Measurements from ENCODE around the gene SYTL3.
"Not testable (repeated sequence)": the region's sequence is repeated elsewhere in the genome, so short reads cannot be mapped to it uniquely, and the experiment has no call there.

The SYTL3 gene, protein sequence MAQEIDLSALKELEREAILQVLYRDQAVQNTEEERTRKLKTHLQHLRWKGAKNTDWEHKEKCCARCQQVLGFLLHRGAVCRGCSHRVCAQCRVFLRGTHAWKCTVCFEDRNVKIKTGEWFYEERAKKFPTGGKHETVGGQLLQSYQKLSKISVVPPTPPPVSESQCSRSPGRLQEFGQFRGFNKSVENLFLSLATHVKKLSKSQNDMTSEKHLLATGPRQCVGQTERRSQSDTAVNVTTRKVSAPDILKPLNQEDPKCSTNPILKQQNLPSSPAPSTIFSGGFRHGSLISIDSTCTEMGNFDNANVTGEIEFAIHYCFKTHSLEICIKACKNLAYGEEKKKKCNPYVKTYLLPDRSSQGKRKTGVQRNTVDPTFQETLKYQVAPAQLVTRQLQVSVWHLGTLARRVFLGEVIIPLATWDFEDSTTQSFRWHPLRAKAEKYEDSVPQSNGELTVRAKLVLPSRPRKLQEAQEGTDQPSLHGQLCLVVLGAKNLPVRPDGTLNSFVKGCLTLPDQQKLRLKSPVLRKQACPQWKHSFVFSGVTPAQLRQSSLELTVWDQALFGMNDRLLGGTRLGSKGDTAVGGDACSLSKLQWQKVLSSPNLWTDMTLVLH

DNA sequence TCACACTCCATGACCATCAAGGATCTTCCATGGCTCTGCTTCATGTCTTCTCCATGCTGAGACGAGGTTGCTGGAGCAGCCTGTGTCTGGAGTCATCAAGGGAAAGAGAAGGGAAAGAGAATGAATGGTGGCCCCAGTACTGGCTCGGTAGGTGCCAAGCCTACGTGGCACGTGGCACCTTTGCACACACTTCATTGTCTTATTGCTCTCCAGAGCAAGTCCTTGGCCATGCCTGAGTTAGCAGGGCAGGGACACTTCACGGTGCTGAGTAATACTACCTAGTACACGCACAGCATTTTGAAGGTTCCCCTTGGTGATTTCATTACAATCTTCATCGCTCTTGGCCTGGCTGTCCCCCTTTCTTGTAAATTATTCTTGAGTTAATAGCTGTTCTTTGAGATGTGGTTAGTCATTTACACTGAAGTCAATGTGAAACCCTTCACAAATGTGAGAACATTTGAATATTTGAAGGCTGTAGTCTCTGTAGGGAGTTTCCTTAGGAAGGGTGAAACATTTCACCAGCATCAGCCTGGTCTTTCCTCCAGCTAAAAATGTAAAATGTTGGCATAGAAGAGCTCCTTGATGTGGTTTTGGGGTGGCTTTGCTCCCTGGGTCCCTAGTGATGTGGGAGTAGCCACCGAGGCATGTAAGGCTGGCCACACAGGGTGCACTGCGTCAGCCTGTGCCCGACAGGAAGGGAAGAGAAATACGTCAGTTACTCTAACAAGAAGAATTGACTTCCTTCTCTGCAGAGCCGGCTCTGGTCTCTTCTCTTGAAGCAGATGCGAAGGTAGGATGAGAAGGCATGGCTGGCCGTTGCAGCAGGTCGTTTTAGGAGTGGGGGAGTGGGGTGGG lies at the start of gene SYTL3:
Gene SYTL3, plus strand, starts transcription at position 766 of the 855 bp plus-strand sequence. CDS start 13,215 bp downstream, outside the sequence.
- DNase-seq: peak; percentile 67 to 75

DNA sequence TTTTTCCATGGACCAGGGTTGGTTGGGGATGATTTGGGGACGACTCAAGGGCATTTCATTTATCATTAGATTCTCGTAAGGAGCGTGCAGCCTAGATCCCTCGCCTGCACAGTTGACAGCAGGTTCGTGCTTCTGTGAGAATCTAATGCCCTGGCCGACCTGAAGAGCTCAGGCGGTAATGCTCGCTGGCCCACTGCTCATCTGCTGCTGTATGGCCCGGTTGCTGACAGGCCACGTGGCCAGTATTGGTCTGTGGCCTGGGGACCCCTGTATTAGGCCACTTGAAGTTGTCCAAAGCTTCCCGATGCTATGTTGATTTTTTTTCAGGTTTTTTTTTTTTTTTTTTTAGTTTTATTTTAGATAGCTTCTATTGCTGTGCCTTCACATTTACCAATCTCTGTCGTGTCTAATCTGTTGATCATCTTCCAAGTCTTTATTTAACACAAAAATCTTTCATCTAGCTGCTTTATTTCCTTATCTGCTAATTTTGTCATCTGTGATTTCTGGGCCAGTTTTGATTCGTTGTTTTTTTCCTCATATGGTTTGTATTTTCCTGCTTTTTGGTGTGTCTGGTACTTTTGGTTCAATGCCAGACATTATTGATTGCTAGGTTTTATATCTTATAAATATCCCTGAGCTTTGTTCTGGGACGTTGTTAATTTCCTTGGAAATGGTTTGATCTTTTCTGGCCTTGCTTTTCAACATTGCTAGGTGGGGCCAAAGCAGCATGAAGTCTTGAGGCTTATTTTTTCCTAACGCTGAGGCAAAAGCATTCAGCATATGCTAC lies 46.4 kb upstream of the SYTL3 start:
- DNase-seq: no peak

DNA sequence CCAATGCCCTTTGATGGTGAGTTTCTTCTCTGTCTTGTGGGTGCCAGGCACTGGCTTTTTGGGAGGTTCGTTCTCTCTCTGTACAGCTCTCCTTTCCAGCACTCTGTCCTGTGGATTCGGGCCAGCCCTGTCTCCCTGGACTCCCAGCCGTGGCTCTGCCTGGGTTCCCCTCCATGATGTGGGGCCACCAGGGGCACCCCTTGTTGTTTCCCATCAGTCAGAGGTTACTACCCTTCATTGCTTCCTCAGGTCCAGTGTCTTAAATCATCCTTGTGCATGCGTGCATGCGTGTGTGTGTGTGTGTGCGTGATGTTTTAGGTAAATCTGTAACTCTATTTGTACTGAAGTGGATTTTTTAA lies 45.8 kb upstream of the SYTL3 start:
- no peak for DNase-seq

DNA sequence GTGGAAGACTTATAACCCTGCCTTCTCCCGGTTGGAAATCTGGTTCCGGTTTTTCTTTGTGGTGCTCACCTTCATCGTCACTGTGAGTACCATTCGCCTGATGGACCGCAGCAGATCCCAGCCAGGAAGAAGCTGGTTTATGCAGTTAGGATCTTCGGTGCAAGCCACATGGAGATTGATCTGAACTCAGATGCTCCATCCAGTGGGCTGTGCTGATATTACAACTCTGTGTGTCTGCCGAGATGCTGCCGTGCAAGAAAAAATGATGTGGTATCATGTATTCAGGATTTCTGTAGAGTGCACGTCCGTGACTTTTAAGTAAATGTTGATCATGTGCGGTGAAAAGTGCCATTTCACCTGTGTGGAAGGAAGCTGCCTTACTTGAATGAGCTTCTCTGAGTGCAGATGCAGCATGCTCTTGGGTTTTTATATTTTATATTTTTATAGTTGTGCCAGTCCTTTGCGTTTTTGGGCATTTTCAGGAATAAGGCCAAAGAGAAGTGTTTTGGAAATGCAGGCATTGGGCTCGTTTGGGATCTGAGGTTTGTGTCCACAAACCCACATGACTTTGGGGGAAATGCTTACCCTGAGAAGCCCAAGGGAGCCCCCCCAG lies 44.5 kb upstream of the SYTL3 start:
- DNase-seq: peak; percentile 36 to 48

DNA sequence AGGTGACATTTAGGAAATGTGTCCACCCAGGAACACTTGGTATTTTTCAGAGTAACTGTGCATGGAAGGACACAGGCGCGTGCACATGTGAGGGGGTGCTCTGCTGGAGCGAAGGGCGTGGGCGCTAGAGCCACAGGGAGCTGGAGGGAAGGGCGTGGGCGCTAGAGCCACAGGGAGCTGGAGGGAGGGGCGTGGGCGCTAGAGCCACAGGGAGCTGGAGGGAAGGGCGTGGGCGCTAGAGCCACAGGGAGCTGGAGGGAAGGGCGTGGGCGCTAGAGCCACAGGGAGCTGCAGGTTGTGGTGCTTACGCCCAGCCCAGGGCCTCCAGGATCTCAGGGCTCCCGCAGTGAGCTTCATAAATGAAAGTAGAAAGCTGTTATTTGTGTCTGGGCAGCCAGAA lies 43.8 kb upstream of the SYTL3 start:
- DNase-seq: not testable (repeated sequence)

DNA sequence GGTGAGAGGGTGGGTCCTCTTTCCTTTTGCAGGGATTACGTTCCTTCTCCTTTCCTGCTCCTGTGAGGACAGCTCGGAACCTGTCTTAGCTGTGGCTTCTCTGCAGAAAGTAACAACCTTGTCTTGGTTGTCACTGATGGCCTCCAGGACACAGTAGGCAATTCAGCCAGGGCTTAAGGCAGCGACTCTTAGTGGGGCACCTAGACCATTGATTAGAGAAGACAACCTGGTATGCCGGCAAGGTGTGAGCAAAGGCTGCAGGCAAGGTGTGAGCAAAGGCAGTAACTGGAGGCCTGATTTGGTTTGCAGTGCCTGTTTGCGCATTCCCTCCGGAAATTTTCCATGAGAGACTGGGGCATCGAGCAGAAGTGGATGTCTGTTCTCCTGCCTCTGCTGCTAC lies 42.9 kb upstream of the SYTL3 start:
- no peak for DNase-seq

DNA sequence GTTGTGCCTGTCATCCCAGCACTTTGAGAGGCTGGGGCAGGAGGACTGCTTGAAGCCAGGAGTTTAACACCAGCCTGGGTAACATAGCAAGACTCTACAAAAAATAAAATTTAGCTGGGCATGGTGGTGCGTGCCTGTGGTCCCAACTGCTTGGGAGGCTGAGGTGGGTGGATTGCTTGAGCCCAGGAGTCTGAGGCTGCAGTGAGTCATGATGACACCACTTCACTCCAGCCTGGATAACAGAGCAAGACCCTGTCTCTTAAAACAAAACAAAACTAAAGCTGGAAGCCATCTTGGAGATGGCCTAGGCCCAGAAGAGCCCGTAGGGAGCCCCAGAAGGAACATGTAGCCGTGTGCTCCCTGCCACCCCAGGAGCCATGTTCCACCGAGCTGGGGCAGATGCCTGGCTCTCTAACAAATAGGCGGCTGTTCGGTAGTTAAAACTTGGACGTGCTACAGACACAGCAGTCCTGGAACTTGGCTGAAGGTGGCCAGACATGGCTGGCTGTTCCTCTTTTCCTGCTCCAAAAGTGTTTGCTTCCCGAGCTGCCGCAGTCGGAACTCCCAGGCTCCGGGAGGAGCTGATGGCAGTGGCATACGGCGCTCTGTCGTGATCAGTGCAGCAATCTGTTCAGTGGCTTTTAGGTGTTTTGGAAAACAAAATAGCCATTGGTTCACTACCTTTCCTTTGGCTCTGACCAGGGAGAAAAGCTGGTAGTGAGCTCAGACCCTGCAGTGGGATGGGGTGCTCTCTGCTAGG lies 42.3 kb upstream of the SYTL3 start:
- DNase-seq: no peak

DNA sequence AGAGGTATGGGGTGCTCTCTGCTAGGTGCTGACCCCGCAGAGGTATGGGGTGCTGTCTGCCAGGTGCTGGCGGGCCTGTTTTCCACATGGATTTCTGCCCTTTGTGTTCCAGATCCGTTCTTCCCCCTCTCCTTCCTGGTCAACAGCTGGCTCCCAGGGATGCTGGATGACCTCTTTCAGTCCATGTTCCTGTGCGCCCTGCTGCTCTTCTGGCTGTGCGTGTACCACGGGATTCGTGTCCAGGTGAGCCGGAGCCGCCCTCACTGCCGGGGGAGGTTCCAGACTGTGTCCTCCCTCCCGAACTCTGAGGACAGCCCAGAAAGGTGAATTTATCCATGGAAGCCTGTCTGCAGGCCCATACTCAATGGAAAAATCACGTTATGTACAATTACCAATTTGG lies 41.6 kb upstream of the SYTL3 start:
- DNase-seq: no peak

DNA sequence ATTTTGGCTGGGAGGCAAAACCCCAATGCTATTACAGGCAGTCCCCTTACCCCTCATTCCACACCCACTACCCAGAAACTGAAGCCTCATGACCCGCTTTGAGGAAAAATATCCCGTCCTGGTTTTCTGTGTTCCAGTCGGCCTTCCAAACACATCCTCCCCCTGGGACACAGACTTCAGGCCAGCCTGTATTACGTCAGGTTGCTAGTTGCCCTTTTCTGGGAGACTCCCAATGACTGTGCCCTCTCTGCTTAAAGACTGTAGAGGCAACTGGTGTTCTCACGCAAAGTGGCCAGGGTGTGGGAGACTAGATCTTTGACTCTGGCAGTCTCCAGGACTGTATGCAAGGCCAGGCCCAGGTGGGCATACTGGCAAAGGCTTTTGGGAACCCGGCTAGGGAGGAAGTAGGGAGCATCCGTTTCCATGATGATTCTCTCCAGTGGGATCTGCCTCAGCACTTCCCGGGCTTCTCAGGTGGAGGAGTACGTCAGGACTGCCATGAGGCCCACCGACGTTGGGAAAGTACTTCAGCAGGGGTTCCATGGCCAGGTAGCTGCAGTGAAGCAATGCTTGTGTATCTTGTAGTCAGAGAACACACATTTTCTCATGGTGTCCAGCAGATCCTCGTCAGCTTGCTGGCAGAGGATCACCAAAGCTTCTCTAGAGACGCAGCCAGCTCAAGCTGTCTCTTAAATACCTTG lies 40.2 kb upstream of the SYTL3 start:
- DNase-seq: no peak

DNA sequence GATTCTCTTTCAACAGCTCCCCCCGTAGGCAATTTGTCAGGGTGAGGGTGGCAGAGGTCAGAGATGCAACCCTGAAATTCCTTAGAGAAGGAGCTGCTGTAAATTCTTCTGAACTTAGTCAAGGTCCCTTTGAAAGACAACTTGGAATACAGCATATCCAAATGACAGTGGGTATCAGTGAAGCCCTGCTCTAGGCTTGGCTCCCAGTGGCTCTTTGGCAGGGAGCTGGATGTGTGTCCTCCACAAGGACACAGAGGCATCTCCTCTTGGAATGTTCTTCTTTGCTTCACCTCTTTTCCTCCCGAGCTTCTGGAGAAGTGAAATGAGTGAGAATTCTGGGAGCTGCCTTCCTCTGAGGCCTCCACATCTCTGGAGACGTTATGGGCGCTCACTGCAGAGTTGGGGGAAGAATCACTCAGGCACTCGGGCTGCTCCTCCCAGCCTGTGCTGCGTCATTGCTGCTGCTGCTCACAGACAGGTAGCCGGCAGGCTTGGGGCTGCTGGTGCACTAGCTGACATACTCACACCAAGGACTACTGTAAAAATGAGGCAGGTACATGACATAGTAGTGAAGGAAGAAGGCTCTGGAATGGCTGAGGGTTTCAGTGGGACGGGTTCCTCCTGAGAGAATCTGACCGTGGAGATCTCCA lies 39.4 kb upstream of the SYTL3 start:
- no peak for DNase-seq

DNA sequence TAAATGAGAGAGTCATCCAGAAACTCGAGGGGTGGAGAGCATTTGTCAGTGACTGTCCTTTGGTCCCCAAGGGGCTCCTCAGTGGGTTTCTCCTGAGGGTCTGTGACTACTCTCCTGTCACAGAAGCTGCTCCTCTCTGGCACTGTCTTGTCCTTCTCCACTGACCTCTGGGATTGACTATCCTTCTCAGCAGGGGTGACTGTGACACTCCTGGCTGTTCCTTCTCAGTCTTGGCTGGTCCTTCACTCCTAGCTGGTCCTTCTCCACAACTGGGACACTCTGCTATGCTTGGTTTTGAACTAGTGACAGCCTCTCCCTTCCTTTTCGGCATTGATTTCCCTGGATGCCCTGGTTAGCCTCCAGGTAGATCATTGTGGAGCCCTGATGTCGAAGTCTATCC lies 38.8 kb upstream of the SYTL3 start:
- no peak for DNase-seq

DNA sequence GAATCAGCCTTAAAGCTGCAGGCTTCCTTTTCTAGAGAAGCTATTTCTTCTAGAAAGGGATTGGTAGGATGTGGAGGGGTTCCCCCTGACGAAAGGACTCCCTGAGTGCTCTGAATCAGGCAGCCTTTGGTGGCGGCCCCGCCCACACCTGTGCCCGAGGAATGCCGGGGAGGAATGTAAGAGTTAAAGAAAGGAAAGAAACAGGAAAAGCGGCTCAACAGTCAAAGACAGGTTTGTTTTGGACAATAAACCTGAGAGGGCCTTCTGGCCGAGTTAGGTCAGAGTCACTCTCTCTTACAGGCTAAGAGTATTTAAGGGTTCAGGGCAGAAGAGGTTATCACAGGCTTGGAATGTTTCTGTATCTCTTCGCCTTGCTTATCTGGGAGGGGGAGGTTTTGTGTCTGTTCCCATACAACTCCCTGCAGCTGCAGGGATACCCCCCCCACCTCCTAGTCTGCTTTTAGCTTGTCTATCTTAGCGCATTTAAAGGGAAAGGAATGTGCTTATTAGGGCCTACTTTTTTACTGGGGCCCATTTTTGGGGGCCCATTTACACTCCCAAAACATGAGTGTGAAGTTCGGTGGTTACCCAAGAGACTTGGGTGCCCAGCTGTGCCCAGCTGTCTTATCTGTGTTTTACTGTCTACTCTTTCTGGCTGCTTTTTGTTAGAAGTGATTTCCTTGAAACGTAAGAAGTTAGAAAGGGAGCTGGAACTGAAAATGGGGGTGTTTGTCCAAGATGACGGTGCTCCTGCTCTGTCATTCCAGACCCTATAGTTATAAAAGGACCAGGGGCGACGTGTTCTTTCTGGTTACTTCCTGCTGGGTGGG lies 38.1 kb upstream of the SYTL3 start:
- DNase-seq: no peak

DNA sequence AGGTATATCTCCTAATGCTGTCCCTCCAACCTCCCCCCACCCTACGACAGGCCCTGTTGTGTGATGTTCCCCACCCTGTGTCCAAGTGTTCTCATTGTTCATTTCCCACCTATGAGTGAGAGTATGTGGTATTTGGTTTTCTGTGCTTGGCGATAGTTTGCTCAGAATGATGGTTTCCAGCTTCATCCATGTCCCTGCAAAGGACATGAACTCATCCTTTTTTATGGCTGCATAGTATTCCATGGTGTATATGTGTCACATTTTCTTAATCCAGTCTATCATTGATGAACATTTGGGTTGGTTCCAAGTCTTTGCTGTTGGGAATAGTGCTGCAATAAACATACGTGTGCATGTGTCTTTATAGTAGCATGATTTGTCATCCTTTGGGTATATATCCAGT lies 35.2 kb upstream of the SYTL3 start:
- not testable (repeated sequence) for DNase-seq

DNA sequence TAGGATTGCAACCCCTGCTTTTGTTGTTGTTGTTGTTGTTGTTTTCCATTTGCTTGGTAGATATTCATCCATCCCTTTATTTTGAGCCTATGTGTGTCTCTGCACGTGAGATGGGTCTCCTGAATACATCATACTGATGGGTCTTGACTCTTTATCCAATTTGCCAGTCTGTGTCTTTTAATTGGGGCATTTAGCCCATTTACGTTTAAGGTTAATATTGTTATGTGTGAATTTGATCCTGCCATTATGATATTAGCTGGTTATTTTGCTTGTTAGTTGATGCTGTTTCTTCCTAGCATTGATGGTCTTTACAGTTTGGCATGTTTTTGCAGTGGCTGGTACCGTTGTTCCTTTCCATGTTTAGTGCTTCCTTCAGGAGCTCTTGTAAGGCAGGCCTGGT lies 31.6 kb upstream of the SYTL3 start:
- not testable (repeated sequence) for DNase-seq

DNA sequence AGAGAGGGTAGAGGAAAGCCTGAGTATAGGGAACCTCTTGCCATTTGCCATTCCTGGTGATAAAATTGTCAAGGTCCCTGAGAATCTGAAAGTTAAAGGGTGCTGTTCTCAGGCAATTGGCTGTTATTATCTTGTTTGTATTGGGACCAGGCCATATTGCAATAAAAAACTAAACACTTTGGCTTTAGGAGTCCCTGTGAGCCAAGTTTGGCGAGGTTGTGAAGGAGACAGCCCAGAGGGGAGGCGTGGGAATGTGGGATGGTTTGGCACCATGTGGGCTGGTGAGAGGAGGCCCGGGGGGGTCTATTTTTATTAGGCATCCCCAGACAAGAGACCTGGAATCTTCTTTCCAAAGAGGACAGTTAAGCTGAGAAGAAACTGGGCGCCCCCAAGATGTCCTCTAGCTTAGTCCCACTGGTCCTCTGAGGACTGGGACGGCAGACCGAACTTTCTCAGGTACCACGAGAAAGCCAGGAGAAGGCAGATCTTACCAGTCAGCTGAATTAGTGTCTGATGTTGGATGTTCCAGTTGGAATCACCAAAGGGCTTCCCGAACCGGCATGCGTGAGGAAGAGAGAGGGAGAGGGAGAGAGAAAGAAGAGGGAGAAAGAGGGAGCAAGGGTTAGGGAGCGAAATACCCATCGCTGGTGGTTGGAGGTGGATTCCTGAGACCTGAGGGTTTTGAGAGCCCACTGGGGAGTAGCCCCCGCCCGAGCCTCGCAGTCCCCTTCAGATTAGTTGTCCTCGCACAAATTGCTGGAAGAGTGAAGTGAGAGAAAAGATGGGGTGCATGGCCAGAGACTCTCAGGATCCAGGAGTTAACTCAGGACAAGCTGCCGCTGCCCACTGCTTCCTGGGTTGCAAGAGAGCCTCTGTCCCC lies 29.7 kb upstream of the SYTL3 start:
- DNase-seq: no peak

DNA sequence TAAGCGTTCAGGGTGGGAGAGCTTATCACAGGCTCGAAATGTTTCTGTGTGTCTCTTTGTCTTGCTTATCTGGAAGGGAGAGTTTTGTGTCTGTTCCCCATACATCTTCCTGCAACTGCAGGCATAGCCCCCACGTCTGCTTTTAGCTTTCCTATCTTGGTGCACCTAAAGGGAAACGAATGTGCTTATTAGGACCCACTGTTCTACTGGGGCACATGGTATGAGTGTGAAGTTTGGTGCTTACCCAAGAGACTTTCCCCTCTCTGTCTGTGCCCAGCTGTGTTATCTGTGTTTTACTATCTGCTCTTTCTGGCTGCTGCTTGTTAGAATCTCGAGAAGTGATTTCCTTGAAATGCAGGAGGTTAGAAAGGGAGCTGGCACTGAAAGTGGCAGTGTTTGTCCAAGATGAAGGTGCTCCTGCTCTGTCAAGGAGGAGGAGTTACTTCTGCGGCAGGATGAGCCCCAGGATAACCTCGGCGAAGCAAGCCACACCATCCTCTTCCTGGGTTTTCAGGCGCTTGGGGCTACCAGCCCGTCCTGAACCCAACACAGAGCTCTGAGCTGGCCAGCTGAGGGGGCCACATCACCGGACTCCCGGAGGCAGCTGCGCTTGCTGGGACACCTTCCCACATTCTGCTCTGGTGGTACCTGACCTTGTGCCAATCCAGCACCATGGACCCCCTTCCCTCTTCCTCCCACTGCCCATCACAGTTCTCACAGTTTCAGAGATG lies 28.7 kb upstream of the SYTL3 start:
- DNase-seq: no peak

DNA sequence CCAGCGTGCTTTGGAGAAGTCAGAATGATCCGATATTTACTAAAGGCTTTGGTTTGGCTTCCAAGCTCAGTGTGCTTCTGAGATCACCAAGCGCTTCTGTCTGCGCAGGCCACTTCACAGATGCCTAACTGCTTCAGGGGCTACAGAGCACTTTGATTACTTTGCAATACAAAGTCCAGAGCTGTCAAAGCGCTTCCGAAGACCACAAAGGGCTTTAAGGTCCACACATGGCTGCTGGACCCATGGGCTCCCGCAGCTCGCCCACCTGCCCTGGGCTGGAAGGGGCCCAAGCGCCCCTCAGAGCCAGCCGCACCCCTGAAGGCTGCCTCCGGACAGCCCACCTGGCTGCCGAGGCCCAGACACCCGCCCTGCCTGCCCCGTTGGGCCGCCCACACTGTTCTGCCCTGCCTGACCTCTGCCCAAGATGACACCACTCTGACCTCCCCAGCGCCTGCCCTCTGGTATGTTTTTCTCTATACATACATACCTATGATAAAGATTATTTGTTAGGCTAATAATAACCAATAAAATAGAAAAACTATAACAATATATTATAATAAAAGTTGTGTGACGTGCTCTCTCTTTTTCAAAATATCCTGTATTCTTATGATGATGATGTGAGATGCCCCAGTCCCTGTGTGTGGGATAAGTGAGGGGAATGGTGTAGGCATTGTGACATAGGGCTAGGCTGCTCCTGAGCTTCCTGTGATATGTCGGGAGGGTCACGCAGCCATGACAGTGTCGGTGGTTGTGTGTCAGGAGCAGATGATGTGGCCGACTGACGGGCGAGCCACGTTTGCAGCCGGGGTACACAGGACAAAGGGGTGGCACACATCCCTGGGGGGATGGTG lies 27.9 kb upstream of the SYTL3 start:
- DNase-seq: no peak
